GM21423 (cell line): ENCODE results near the gene GALE.
"Not testable (repeated sequence)": the region's sequence is repeated elsewhere in the genome, so short reads cannot be mapped to it uniquely, and the experiment has no call there.

ENCODE experiments used
- ATAC-seq: cut with Tn5 transposase; IDR thresholded peaks from one replicate; pipeline ENCODE4 v1.9.1; 2021; ENCODE audit warnings: mild to moderate bottlenecking, moderate library complexity; ENCODE audit not compliant: unreplicated experiment

Gene GALE

GRCh38 chr1:23793861-23794731, 6.5 kb downstream of the GALE start:
- ATAC-seq = no peak

GRCh38 chr1:23793018-23793781, 7.4 kb downstream of the GALE start:
- ATAC-seq = no peak

DNA sequence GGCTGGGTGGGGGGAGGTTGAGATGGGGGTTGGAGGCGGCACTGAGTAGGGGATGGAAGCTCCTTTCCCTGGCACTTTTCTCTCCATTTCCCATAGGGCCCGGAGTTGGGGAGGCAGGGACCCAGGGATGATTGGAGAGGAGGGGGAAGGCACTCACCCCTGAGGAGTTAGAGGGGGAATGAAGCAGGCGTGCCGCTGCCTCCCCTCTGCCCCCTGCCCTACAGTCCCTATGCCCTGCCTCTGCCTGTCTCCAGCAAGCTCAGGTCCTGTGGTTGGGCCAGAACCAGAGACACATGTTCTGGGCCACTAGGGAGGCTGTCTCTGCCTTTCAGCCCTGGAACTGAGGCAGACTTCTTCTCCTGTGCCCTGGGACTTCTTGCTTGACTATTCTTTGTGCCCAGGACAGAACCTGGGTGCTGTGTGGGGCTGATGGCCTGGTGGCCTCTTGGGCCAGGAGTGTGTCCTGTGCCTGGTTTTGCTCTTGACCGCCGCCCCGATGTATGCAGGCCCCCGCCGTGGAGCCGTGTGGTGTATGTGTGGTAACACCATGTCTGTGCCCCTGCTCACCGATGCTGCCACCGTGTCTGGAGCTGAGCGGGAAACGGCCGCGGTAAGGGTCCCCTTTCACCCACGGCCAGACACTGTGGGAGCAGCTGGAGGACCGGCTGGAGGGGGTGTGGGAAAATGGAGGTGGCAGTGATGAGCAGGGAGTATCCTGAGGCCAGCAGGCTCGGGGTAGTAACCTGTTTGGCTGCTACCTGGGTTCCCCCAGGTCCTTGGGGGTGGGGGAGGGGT, 8.2 kb downstream of the GALE start:
- ATAC-seq = no peak

DNA sequence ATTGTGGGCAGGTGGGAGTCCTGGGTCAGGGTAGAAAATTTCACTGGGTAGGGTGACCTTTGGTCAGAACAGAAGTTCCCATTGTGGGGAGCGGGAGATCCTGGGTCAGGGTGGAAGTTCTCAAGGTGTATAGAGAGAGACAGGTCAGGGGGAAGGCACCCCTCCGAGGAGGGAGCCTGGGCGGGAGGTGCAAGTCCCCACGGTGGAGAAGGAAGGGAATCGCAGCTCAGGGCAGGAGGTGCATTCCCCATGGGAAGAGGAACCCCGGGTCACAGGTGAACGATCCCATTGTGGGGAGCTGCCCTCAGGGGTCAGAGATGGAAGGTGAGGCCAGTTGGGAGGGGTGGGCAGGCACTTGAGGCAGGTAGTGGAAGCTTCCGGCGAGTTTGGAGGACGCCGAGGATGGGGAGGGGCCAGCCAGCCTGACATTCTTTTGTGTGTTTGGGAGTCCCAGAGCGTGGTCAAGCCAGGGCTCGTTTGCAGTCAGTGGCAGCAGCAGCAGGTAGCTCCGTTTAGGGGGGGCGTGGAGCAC, 9.0 kb downstream of the GALE start:
- no peak for ATAC-seq

DNA sequence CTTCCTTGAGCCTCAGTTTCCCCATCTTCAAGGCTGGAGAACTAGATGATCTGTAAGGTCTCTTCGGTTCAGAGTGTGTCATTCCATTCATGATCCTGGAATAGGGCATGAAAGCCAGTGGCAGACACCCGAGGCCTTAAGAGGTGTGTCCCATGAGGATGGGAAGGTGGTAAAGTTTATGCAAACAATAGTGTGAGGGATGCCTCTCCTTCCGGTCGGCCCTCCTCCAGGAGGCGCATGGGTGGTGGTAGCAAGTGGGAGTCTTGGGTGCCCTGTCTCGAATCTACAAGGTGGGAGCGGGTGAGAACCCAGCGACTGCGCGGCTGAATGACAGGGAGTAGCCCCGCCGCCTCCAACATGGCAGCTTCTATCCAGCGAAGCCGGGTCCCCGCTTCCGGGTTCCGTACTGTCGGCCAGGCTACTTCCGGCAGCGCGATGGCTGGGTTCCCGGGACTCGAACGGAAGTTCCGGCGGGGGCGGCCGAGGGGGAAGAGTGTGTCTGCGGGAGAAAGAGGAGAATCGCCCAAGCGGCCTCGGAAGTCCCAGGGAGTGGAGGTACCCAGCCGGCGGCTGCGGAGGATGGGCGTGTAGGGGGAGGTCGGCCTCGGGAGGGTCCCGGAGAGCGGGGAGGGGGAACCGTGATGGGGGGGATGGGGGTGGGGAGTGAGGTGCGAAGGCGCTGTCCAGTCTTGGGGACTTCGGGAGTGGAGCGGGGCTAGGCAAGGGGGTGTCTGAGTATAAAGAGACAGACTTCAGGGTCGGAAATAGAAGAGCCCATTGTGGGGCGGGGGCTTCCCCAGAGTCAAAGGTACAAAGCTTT, 9.6 kb downstream of the GALE start, which contains the start of gene LYPLA2:
Gene LYPLA2 (plus strand): TSS at position 450 of the 820 bp plus-strand sequence. CDS start 1,538 bp downstream, outside the sequence.
- peak; percentile 78 for ATAC-seq

DNA sequence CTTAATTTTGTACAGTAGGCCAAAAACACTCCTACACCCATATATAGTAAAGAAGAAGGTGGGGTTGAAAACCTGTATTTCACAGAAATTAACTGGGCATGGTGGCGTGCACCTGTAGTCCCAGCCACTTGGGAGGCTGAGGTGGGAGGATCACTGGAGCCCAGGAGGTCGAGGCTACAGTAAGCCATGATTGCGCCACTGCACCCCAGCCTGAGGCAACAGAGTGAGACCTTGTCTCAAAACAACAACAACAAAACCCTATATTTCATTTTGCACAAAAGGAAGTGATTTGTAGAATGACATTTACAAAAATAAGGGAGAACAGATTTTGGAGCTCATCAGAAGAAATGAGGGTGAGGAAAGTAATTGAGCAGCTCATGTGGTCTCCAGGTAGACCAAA, 11.9 kb downstream of the GALE start:
- no peak for ATAC-seq

DNA sequence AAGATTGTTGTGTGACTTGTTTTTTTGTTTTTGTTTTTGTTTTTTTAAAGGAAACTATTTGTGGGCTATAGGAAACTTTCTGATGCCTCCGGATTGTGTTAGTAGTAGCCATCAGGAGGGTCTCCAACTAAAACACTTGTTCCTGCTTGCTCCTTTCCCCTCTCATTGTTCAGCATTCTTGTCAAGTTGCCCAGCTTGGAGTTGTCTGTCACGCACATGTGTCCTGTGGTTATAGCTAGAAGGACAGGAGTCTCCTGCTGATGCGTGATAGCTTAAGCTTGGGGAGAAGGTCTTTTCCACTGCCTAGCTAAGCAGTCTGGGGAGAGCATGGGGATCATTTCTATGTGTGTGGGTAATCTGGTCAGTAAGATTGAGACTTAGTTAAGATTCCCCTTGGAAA, 12.9 kb downstream of the GALE start:
- ATAC-seq = no peak

DNA sequence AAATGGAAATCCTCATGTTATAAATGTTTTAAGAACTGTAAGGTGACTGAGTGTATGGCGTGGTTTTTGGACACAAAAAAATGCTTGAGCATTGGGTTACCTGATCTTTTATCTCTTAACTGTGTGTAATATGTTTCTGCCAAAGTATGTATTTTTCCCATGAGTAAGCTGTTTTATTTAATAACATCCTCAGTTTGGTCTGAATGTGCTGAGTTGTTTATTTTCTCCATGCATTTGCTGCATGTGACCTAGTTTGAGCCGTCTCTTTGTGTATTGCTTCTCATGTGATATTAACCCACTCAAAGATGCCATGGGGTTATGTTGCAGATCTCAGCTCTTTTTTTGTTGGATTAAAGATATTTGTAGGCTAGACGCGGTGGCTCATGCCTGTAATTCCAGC, 15.7 kb downstream of the GALE start:
- no peak for ATAC-seq

- not testable (repeated sequence) for ATAC-seq
These were observed 17.4 kb downstream of the GALE start for GRCh38 chr1:23783141-23783540.

GRCh38 chr1:23779826-23780371, 20.7 kb downstream of the GALE start:
- ATAC-seq = no peak

DNA sequence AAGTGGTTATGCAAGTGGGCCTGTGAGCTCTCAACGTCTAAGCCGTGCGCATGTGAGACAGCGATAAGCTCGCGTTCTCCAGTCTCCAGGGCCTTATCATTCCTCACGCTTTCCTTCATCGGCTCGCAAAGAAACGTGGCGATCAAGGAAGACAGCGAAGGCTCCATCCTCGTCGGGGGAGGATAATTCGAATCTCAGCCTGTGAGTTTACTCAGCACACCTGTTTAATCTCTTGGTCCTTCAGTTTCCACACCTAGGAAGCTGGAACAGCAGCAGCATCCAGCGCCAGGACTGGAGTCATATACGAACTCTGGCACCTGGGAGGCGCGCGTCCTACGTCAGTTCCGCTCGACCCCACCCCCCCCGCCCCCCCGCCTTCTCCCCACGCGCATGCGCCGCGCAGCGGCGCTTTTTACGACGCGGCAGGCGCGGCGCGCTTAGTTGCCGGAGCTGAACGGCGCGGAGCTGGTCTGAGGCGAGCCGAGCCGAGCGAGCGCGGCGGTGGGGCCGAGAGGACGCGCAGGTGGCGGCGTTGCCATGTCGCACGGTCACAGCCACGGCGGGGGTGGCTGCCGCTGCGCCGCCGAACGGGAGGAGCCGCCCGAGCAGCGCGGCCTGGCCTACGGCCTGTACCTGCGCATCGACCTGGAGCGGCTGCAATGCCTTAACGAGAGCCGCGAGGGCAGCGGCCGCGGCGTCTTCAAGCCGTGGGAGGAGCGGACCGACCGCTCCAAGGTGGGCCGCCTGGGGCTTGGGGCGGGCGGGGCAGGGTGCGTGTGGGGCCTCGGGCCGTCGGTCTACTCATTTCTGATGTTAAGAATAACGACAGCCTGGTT, 22.4 kb downstream of the GALE start, which contains the start of gene PITHD1:
Gene PITHD1 (plus strand): TSS at position 440 of the 836 bp plus-strand sequence. CDS start 98 bp downstream, at position 538.
- peak; percentile 82 for ATAC-seq

DNA sequence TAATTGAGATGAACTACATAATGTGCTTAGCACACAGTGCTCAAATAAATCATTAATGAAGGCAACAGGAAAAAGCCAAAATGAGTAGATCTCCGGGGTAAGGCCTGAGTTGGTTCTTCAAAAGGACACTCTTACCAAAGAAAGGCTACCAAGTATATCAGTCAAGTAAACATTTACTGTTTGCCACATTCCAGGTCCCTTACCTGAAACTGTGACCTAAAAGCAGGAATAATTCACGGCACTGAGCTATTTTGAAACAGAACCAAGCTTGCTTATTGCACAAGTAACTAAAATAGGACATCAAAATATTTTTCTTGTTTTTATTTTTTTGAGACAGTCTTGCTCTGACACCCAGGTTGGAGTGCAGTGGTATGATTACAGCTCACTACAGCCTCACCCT, 24.3 kb downstream of the GALE start:
- no peak for ATAC-seq

DNA sequence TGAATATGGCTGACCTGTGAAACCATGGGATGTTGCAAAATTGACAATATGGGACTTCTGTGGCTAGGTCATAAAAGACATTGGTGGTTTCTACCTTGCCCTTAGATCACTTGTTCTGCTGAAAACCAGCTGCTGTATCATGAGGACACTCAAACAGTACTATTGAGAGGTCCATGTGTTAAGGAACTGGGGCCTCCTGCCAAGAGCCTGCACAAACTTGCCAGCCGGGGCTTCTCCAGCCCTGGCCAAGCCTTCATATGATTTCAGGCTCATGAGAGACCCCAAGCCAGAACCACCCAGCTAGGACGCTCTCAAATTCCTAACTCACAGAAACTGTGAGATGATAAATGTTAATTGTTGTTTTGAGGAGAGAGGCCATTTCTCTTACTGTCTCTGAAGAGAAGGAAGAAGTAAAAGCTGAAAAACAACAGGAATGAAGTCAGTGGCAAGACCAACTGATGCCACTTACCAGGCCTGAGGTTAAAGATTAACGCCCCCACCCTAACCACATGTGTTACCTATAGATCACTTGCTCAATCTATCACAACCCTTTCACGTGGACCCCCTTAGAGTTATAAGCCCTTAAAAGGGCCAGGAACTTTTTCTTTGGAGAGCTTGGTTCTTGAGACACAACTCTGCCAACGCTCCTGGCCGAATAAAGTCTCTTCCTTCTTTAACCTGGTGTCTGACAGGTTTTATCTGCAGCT, 26.2 kb downstream of the GALE start:
- no peak for ATAC-seq

DNA sequence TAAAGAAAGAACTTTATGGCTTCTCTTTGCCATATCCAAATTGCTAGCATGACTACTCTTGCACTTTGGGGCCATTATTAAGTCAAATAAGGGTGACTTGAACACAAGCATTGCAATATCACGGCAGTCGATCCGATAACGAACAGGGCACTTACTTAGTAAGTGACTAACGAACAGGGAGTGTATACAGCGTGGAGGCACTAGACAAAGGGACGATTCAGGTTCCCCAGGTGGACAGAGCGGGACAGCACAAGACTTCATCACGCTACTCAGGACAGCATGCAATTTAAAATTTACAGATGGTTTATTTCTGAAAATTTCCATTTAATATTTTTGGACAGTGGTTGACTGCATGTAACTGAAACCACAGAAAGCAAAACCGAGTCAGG, 27.7 kb downstream of the GALE start:
- ATAC-seq = no peak

DNA sequence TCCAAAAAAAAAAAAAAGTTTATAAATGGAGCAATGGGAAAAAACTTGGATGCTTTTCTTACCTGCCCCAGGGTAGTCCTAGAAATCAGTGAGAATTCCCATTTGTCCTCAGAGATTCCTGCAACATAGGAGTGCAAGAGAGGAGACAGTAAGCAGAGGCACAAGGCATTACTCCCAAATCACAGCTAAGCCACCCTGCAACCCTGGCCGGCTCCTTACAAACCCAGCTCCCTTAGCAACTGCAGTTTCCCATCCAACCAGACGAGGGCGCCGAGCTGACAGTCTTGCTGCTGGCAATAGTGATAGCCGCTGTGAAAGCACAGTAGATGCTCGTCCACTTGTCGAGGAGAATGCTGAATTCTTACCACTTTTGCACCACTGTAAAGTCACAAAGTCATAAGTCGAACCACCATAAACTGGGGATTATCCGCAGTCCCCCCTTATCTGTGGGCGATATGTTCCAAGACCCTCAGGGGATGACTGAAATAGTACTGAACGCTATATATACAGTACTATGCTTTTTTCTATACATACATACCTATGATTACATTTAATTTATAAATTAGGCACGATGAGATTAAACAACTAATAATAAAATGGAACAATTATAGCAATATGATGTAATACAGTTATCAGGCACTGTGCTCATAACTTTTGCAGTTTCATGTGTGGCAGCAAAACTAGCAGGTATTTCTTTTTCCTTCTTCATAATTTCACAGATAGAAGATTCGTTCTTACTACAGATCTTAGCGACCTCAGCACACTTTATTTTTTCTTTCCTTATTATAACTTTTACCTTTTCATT, 28.3 kb downstream of the GALE start:
- ATAC-seq = no peak

DNA sequence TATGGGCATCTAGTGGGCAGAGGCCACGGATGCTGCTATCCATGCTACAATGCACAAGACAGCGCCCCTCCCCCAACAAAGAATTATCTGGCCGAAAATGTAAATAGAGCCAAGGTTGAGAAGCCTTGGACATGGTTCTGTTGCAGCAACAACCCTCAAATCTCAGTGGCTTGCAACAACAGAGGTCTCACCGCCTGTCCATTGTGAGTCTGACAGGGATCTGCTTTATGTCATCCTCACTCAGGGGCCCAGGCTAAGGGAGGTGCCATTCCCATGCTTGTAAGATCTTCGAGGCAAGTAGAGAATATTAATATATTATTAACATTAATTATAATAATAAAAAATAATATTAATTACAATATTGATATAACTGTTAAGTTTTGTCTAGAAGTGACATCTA, 31.8 kb downstream of the GALE start:
- no peak for ATAC-seq

DNA sequence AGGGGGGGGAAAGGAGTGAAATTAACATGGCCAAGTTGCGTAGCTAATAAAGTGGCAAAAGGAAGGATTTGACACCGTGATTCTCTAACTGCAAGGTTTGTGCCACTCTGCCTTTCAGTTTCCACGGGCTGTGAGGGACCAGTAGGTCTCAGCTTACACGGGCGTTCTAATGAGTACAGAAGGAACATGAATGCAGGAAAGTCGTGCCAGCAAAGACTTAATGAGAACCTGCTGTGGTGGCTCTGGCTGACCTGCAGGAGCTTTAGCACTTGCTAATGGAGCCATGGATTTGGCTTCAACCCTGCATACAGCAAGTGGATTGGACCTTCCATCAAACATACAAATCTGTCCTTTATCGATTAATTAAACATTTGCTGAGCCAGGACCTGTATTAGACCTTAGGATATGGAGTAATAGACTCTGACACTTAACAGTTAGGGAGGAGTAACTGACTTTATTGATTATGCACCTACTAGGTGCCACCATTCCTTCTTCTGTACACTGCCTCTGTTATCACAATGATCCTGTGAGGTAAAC, 37.4 kb downstream of the GALE start:
- ATAC-seq = no peak
